ENCODE results near the gene CCDC92. TPM values are rescaled to one million over a fixed set of nuclear protein-coding genes. Genes with fewer than 3 reads are reported as not detected.

CCDC92 gene
- total RNA-seq, 1 donor from 2014 or later: 8.3 TPM

- Mint-ChIP-seq H3K9me3 (no peaks in the 10 kb centered on the region), H3K4me1 (ENCODE audit: low read depth) (peaks cover 13% of the 10 kb centered on the region), H3K27ac (no peak overlapping the region), H3K27me3 (ENCODE audit: insufficient read depth) (no peaks in the 10 kb centered on the region), H3K4me3 (no peak overlapping the region), H3K36me3 (ENCODE audit: low read depth) (peaks cover 11% of the 10 kb centered on the region)
- intact Hi-C loops (cut with micrococcal nuclease): no loop called here
- no peak for DNase-seq (ENCODE audit: low spot score)
These were observed 9.6 kb upstream of the CCDC92 start for GRCh38 chr12:123982269-123982668.

GRCh38 chr12:123979566-123979965, 6.9 kb upstream of the CCDC92 start:
- H3K4me1 Mint-ChIP-seq (ENCODE audit: low read depth): peaks cover 23% of the 10 kb centered on the region

GRCh38 chr12:123976227-123976826, 3.7 kb upstream of the CCDC92 start:
- Mint-ChIP-seq H3K27me3 (ENCODE audit: insufficient read depth) (peaks cover 6% of the 10 kb centered on the region), H3K9me3 (no peaks in the 10 kb centered on the region), H3K4me1 (ENCODE audit: low read depth) (peaks cover 30% of the 10 kb centered on the region), H3K36me3 (ENCODE audit: low read depth) (peaks cover 22% of the 10 kb centered on the region), H3K4me3 (no peak overlapping the region), H3K27ac (no peak overlapping the region)
- no peak for DNase-seq (ENCODE audit: low spot score)
- intact Hi-C loops (cut with micrococcal nuclease): no loop called here

More at GRCh38 chr12:123979566-123979965, 6.9 kb upstream of the CCDC92 start:
- intact Hi-C loops (cut with micrococcal nuclease): no loop called here
- Mint-ChIP-seq H3K4me3 (no peak overlapping the region), H3K27ac (no peak overlapping the region), H3K9me3 (no peaks in the 10 kb centered on the region), H3K27me3 (ENCODE audit: insufficient read depth) (no peaks in the 10 kb centered on the region), H3K36me3 (ENCODE audit: low read depth) (peaks cover 27% of the 10 kb centered on the region)
- no peak for DNase-seq (ENCODE audit: low spot score)

- peaks cover 12% of the 10 kb centered on the region for H3K27me3 Mint-ChIP-seq (ENCODE audit: insufficient read depth)
- H3K27ac Mint-ChIP-seq: peak overlapping the region; percentile 78
- peaks cover 19% of the 10 kb centered on the region for H3K36me3 Mint-ChIP-seq (ENCODE audit: low read depth)
- H3K9me3 Mint-ChIP-seq: no peaks in the 10 kb centered on the region
- intact Hi-C loops (cut with micrococcal nuclease): loop anchor here (2.0 to 5.0 kb wide), 5 partner anchors 341 to 941 kb away; partner anchors contain the start of genes EIF2B1, GTF2H3, SBNO1 and TMED2
- peaks cover 50% of the 10 kb centered on the region for H3K4me1 Mint-ChIP-seq (ENCODE audit: low read depth)
- H3K4me3 Mint-ChIP-seq: peak overlapping the region; percentile 86
- peak; percentile 22 for DNase-seq (ENCODE audit: low spot score)
These were observed 1.1 kb upstream of the CCDC92 start for GRCh38 chr12:123973552-123974341.

GRCh38 chr12:123971770-123972456, 718 bp downstream of the CCDC92 start:
- DNase-seq (ENCODE audit: low spot score): peak; percentile 13
- peaks cover 26% of the 10 kb centered on the region for H3K36me3 Mint-ChIP-seq (ENCODE audit: low read depth)
- no peaks in the 10 kb centered on the region for H3K9me3 Mint-ChIP-seq
- H3K27ac Mint-ChIP-seq: peak overlapping the region; percentile 75
- H3K4me3 Mint-ChIP-seq: peak overlapping the region; percentile 91
- peaks cover 20% of the 10 kb centered on the region for H3K27me3 Mint-ChIP-seq (ENCODE audit: insufficient read depth)
- intact Hi-C loops (cut with micrococcal nuclease): loop anchor here (1.0 to 5.0 kb wide), 7 partner anchors 67 to 943 kb away; partner anchors contain the start of genes EIF2B1, GTF2H3, SBNO1 and TMED2
- H3K4me1 Mint-ChIP-seq (ENCODE audit: low read depth): peaks cover 53% of the 10 kb centered on the region

GRCh38 chr12:123971449-123971769, 1.2 kb downstream of the CCDC92 start:
- DNase-seq (ENCODE audit: low spot score): no peak
- intact Hi-C loops (cut with micrococcal nuclease): loop anchor here (5.0 kb wide), 3 partner anchors 339 to 801 kb away; partner anchors contain the start of genes EIF2B1, GTF2H3 and TMED2
- Mint-ChIP-seq H3K4me1 (ENCODE audit: low read depth) (peaks cover 51% of the 10 kb centered on the region), H3K9me3 (no peaks in the 10 kb centered on the region), H3K27ac (peak overlapping the region; percentile 75), H3K27me3 (ENCODE audit: insufficient read depth) (peaks cover 20% of the 10 kb centered on the region), H3K4me3 (peak overlapping the region; percentile 91), H3K36me3 (ENCODE audit: low read depth) (peaks cover 25% of the 10 kb centered on the region)

- Mint-ChIP-seq H3K9me3 (no peaks in the 10 kb centered on the region), H3K36me3 (ENCODE audit: low read depth) (peaks cover 7% of the 10 kb centered on the region), H3K27ac (no peak overlapping the region), H3K27me3 (ENCODE audit: insufficient read depth) (peaks cover 19% of the 10 kb centered on the region), H3K4me1 (ENCODE audit: low read depth) (peaks cover 27% of the 10 kb centered on the region), H3K4me3 (no peak overlapping the region)
- DNase-seq (ENCODE audit: low spot score): no peak
- intact Hi-C loops (cut with micrococcal nuclease): no loop called here
These were observed 5.5 kb downstream of the CCDC92 start for GRCh38 chr12:123967121-123967586.

- peaks cover 7% of the 10 kb centered on the region for H3K36me3 Mint-ChIP-seq (ENCODE audit: low read depth)
- H3K27ac Mint-ChIP-seq: no peak overlapping the region
- H3K4me3 Mint-ChIP-seq: no peak overlapping the region
- intact Hi-C loops (cut with micrococcal nuclease): no loop called here
- H3K27me3 Mint-ChIP-seq (ENCODE audit: insufficient read depth): peaks cover 19% of the 10 kb centered on the region
- no peak for DNase-seq (ENCODE audit: low spot score)
- peaks cover 26% of the 10 kb centered on the region for H3K4me1 Mint-ChIP-seq (ENCODE audit: low read depth)
- H3K9me3 Mint-ChIP-seq: no peaks in the 10 kb centered on the region
These were observed 6.0 kb downstream of the CCDC92 start for GRCh38 chr12:123966596-123966995.

GRCh38 chr12:123965382-123965781, 7.2 kb downstream of the CCDC92 start:
- Mint-ChIP-seq H3K27ac (no peak overlapping the region), H3K27me3 (ENCODE audit: insufficient read depth) (peaks cover 20% of the 10 kb centered on the region), H3K36me3 (ENCODE audit: low read depth) (peaks cover 7% of the 10 kb centered on the region), H3K9me3 (no peaks in the 10 kb centered on the region), H3K4me3 (no peak overlapping the region), H3K4me1 (ENCODE audit: low read depth) (peaks cover 14% of the 10 kb centered on the region)
- no peak for DNase-seq (ENCODE audit: low spot score)
- intact Hi-C loops (cut with micrococcal nuclease): no loop called here

- Mint-ChIP-seq H3K27me3 (ENCODE audit: insufficient read depth) (peaks cover 15% of the 10 kb centered on the region), H3K36me3 (ENCODE audit: low read depth) (peaks cover 7% of the 10 kb centered on the region), H3K4me3 (no peak overlapping the region), H3K27ac (no peak overlapping the region), H3K4me1 (ENCODE audit: low read depth) (peaks cover 4% of the 10 kb centered on the region), H3K9me3 (no peaks in the 10 kb centered on the region)
- no peak for DNase-seq (ENCODE audit: low spot score)
- intact Hi-C loops (cut with micrococcal nuclease): no loop called here
These were observed 8.8 kb downstream of the CCDC92 start for GRCh38 chr12:123963821-123964220.

- DNase-seq (ENCODE audit: low spot score): no peak
- H3K9me3 Mint-ChIP-seq: no peaks in the 10 kb centered on the region
- peaks cover 9% of the 10 kb centered on the region for H3K27me3 Mint-ChIP-seq (ENCODE audit: insufficient read depth)
- H3K36me3 Mint-ChIP-seq (ENCODE audit: low read depth): peaks cover 4% of the 10 kb centered on the region
- no peak overlapping the region for H3K27ac Mint-ChIP-seq
- intact Hi-C loops (cut with micrococcal nuclease): no loop called here
- no peak overlapping the region for H3K4me3 Mint-ChIP-seq
- no peaks in the 10 kb centered on the region for H3K4me1 Mint-ChIP-seq (ENCODE audit: low read depth)
These were observed 10.1 kb downstream of the CCDC92 start for GRCh38 chr12:123962513-123962912.

- Mint-ChIP-seq H3K4me3 (no peak overlapping the region), H3K27me3 (ENCODE audit: insufficient read depth) (peaks cover 6% of the 10 kb centered on the region), H3K36me3 (ENCODE audit: low read depth) (no peaks in the 10 kb centered on the region), H3K4me1 (ENCODE audit: low read depth) (no peaks in the 10 kb centered on the region), H3K27ac (no peak overlapping the region), H3K9me3 (no peaks in the 10 kb centered on the region)
- intact Hi-C loops (cut with micrococcal nuclease): no loop called here
- no peak for DNase-seq (ENCODE audit: low spot score)
These were observed 10.9 kb downstream of the CCDC92 start for GRCh38 chr12:123961585-123962345.
